ENCODE data around the gene KRTAP19-1. TPM values are rescaled to one million over a fixed set of nuclear protein-coding genes. Genes with fewer than 3 reads are reported as not detected.

The KRTAP19-1 gene
- total and polyA plus RNA-seq, 2 of the 8 experiments (the other 6 are each of a cell fraction or from before 2014, with no cell fraction given): not detected

GRCh38 chr21:30502041-30502440 is 21.9 kb upstream of the KRTAP19-1 start, which contains the start of gene KRTAP19-5:
TSS of gene KRTAP19-5 (minus strand) at chr21:30502141. CDS start at chr21:30502090, 51 bp downstream.
- H3K56ac ChIP-seq (replicated peaks; ENCODE audit: insufficient read length, low read depth, low read length): no peak within 1 kb of the TSS
- H3K79me2 ChIP-seq (ENCODE audit: control insufficient read depth in 1 of 2, insufficient read depth in 2 of 2, low read length in 2 of 2): no peaks in the 10 kb centered on the region
- no peak within 1 kb of the TSS for H3K18ac ChIP-seq (ENCODE audit: extremely low read depth, low read length)
- no peaks in the 10 kb centered on the region for H3K79me1 ChIP-seq (ENCODE audit: low read depth, low read length)
- ChIA-PET CTCF (ENCODE audit: partially characterized antibody) (no interaction called here), POLR2A (ENCODE audit: partially characterized antibody) (no interaction called here)
- DNase-seq (ENCODE audit: low read depth in 1 of 2, low spot score in 2 of 2) (no peak), FAIRE-seq (no peak)
- no peak within 1 kb of the TSS for H2AFZ ChIP-seq (ENCODE audit: low read length)
- H3K27ac ChIP-seq (ENCODE audit: low read depth, low read length): no peak within 1 kb of the TSS
- H4K8ac ChIP-seq (ENCODE audit: extremely low read depth, insufficient read depth, low read length): no peak within 1 kb of the TSS
- no peaks in the 10 kb centered on the region for H3K27me3 ChIP-seq (replicated peaks in 1 of 4; ENCODE audit: control insufficient read depth in 3 of 4, extremely low read depth in 1 of 4, insufficient read depth in 3 of 4, low read length in 3 of 4)
- no peak for TF ChIP-seq GABPA (IDR thresholded peaks at IDR 0.05; ENCODE audit: borderline replicate concordance, insufficient read depth, low read length)
- no peaks in the 10 kb centered on the region for H3K36me3 ChIP-seq (ENCODE audit: control insufficient read depth in 2 of 4, insufficient read depth in 4 of 4, low read length in 3 of 4)
- H3K23me2 ChIP-seq (ENCODE audit: low read depth, low read length): no peaks in the 10 kb centered on the region
- no peak within 1 kb of the TSS for H3K14ac ChIP-seq (ENCODE audit: insufficient read length)
- no peak within 1 kb of the TSS for H4K5ac ChIP-seq (ENCODE audit: insufficient read length, low read depth, low read length)
- no peak within 1 kb of the TSS for H3K23ac ChIP-seq (ENCODE audit: insufficient read length)
- H2AK5ac ChIP-seq (ENCODE audit: low read depth, low read length): no peak within 1 kb of the TSS
- no peak within 1 kb of the TSS for H3K9ac ChIP-seq (replicated peaks in 1 of 4; ENCODE audit: extremely low read depth in 1 of 4, low read depth in 3 of 4, low read length in 3 of 4)
- no peak within 1 kb of the TSS for H3K4ac ChIP-seq (replicated peaks; ENCODE audit: insufficient read length, low read depth, low read length)
- no peak within 1 kb of the TSS for H2BK5ac ChIP-seq (ENCODE audit: low read depth, low read length)
- no peak within 1 kb of the TSS for H3K4me3 ChIP-seq (ENCODE audit: extremely low read depth in 1 of 4, insufficient read depth in 2 of 4, low read depth in 3 of 4, low read length in 4 of 4)
- H3K4me2 ChIP-seq (ENCODE audit: insufficient read depth in 1 of 2, low read depth in 2 of 2, low read length in 2 of 2): no peak within 1 kb of the TSS
- no peak within 1 kb of the TSS for H2BK20ac ChIP-seq (ENCODE audit: low read length)
- no peak within 1 kb of the TSS for H2BK12ac ChIP-seq (ENCODE audit: low read depth, low read length)
- H3K9me3 ChIP-seq (ENCODE audit: insufficient read depth in 2 of 2, low read depth in 1 of 2, low read length in 1 of 2): no peaks in the 10 kb centered on the region
- H3K4me1 ChIP-seq (replicated peaks in 1 of 4; ENCODE audit: control insufficient read depth in 3 of 4, insufficient read depth in 4 of 4, low read length in 3 of 4): no peaks in the 10 kb centered on the region
- H2BK15ac ChIP-seq (ENCODE audit: low read length): no peak within 1 kb of the TSS
- 90% methylated on average over 6 of the region's 6 CpGs; no CpG with 5 or more reads in 1 of the 2 experiments for WGBS, 2 experiments (ENCODE audit: extremely low coverage in 1 of 2, insufficient coverage in 1 of 2, insufficient read length in 1 of 2, insufficient replicate concordance in 2 of 2, low coverage in 1 of 2, low lambda C conversion rate in 2 of 2, missing lambda C conversion rate in 1 of 2)
- H4K91ac ChIP-seq (replicated peaks; ENCODE audit: insufficient read length, low read length): no peak within 1 kb of the TSS
- no peaks in the 10 kb centered on the region for H4K20me1 ChIP-seq (replicated peaks in 1 of 2; ENCODE audit: control insufficient read depth in 1 of 2, insufficient read depth in 2 of 2, low read length in 2 of 2)
- no peak within 1 kb of the TSS for H2BK120ac ChIP-seq (replicated peaks; ENCODE audit: low read depth, low read length)
